ENCODE measurements around the gene RASAL2.

RASAL2 gene

GRCh38 chr1:178470411-178470960, 376.6 kb downstream of the RASAL2 start:
- no peak for DNase-seq

- DNase-seq: no peak
Observed at GRCh38 chr1:178472531-178472930, 378.6 kb downstream of the RASAL2 start.

- DNase-seq: no peak
Observed at GRCh38 chr1:178477373-178477772, 383.5 kb downstream of the RASAL2 start.

GRCh38 chr1:178477841-178478240, 383.9 kb downstream of the RASAL2 start:
- no peak for DNase-seq

DNA sequence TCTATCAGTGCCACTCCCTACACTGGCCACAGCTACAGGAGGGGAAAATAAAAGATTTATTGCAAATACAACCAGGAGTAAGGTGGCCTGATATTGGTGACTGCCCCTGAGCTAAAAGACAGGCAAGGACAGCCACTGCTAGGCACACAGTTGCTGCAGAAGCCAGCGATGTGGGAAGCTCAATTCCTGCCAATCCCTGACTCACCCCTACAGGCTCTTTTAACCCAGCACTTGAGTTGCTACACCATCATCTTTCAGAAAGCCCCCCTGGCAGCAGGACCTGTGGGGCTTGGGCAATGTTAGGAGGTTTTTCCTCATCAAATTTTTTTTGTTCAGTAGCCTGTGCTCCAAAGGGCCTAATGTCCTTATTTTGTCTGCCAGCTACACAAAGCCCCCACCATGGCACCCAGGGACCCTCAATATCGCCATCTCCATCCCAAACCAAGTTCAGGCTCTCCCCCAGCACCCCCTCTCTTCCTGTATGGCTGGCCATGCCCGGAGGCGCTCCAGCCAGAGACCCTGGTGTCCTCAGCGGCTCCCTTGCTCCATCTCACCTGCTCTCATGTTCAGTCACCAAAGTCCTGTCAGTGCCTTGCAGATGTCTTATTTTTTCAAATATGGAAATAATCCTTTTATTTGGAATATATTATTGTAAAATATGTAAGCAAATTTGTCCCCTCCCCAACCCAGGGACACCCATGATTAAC, 389.5 kb downstream of the RASAL2 start:
- no peak for DNase-seq

- no peak for DNase-seq
Observed at GRCh38 chr1:178484698-178485225, 390.9 kb downstream of the RASAL2 start.

DNA sequence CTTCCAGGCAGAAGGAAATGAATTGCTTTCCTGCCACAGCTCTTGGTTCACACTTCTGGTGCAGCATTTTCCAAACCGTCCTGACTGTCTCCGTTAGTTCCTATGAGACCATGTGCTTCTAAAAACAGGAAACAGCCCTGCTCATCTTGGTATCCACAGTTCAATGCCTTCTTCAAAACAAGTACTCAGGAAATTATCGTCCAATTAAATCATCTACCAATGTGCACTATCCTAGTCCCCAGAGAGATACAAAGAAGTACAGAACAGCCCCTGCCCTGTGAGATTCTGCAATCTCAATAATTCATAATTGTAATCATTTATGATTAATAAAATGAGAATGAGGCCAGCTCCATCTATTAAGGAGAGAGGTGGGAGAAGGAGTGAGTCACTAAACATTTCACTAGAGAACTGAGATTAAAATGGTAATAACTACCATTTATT, 391.7 kb downstream of the RASAL2 start:
- no peak for DNase-seq

DNA sequence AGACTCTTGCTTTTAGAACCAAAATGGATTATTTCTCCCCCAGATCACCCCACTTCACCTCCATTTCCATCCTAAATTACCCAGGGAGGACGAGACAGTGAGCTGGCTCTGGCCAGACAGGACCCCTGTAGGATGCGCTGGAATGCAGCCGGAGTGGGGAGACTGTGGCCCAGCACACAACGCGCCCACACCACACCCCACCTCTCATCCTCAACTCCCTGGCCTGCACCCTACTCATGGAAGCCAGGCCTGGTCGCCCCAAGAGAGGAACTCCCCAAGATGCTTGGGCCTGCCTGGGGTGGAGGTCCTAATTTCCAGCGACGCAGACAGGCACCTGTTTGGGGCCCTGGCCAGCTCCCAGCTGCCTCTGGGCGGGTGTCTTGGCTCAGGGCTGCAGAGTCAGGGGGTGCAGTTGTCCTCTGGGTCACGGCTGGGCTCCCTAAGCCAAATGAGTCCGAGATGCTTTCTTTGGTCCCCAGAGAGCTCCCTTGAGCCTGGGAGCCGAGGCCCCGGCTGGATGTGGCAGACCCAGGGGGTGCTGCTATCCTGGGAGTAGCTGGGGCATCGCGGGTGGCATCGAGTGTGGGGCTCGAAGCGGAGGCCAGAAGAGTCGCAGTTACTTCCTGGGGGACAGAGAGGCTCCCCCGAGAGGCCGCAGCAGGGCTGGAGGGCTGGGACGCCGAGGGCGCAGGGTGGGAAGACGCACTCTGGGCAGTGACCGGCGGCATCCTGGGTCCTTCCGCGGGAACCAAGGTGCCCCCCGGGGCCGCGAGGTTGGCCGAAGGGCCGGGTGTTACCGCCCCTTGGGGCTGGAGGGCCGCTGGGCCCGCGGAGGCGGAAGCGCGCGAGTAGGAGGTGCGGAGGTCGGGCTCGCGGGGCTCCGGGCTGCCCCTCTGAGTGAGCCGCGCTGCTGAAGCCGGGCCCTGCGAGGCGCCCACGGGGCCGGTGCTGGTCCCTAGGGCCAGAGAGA, 392.5 kb downstream of the RASAL2 start:
- DNase-seq: no peak

DNA sequence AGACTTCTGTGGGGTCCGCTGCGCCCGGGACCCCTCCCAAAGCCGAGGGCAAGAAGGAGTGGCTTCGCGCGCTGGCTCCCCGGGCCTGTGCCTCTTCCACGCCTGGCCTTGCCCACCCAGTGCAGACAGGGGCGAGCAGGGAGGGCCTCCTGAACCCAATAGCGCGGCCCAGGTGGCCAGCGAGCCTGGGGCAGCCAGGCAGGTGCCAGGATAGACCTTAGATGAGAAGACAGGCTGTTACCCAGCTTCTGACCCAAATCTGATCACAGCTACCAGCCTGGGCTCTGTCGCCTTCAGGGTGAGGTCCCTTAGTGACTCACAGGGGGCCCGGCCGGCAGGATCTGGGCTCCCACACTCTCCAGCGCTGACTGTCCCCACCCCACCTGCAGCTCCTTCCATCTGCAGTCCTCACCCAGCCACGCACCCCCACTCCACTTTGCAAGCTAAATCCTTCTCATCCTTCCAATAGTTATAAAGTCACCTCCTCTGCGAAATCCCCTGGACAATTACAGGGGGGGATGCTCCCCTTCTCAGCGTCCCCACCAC, 393.2 kb downstream of the RASAL2 start:
- no peak for DNase-seq

GRCh38 chr1:178488393-178488792, 394.5 kb downstream of the RASAL2 start:
- DNase-seq: no peak

GRCh38 chr1:178489399-178489798, 395.5 kb downstream of the RASAL2 start:
- no peak for DNase-seq

GRCh38 chr1:178490136-178490535, 396.2 kb downstream of the RASAL2 start:
- DNase-seq: no peak

DNA sequence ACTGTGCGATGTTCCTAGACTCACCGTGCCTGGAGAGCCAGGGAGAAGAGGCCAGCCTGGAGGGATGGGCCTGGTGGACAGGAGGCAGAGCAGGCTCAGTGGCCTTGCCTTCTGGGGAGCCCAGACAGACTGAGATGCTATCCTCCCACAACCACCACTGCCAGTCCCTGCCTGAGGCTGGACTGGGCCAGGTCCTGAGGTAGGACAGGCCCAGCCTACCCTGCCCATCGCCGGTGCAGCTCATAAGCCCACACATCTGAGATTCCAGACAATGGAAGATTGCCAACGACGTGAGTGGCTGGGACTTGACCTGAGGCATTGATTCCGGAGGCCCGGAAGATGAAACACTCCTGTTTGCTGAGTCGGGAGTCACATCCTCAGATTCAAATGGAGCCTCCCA, 397.1 kb downstream of the RASAL2 start:
- no peak for DNase-seq

GRCh38 chr1:178491721-178492120, 397.8 kb downstream of the RASAL2 start:
- DNase-seq: no peak

DNA sequence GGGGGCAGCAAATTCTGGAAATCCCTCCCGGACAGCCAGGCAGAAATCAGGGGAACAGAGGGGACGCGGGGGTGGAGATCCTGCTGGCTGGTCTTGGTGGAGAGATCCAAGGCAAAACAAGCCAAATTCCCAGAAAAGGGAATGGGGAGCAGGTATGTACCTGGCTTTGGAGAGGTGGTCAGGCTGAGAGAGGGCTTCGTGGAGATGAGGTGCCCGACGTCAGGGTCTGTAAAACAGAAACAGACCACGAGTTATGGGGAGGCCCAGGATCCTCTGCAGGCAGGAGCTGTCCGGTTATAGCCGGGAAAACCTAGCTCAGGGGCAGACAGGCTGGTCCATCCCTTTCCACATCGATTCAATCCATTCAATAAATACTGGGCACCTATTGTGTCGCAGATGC, 398.4 kb downstream of the RASAL2 start:
- DNase-seq: no peak

GRCh38 chr1:178493301-178493741, 399.4 kb downstream of the RASAL2 start:
- no peak for DNase-seq

DNA sequence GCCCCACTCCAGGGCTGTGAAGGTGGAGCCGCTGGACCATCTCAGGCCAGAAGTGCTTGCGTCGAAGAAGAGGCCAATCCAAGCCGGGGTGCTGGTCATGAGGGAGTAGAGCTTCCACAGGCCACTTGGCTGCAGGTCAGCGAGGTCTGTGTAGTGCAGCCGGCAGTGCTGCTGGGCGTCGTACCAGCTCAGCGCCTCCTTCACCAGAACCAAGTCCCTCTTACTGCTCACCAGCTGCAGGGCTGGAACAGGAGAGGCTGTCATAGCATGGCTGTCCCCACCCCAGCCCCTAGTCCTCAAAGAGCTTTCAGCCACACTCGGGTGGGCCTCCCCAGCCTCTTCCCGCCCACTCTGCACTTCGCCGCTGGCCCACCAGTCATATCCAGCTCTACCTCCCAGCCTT, 400.7 kb downstream of the RASAL2 start:
- DNase-seq: no peak

GRCh38 chr1:178495158-178495557, 401.3 kb downstream of the RASAL2 start:
- DNase-seq: no peak

GRCh38 chr1:178495741-178496409, 402.0 kb downstream of the RASAL2 start:
- no peak for DNase-seq

DNA sequence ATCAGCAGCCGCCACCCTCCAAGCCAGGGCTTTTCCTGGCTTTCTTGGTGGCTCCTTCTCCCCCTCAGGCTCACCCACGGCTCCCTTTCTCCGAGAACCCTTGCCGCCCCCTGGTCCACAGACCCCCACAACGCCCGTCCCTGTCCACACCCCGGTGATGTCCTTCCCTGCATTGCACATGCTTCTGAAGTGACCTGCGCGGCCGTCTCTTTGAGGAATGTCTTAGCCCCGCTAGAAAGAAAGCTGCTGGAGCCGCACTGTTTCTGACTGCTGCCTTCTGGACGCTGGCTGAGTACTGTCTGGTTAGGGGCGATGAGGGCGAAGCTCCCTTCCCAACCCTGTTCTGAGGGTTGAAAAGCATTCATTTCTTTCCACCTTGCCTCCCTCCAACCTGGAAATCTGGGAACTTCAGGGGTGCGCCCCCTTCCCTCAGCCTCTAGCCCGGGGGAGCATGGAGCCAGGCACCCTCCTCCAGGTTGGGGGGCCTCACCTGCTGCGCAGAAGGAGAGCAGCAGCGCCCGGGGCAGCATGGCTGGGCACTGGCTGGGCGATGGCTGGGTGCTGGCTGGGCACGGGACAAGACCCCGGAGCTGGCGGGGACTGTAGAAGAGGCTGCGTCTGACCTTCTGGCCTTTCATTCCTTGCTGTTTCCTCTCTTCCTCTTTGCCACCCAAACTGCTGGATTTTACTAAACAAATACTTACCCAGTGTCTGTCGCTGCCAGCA, 402.7 kb downstream of the RASAL2 start, which contains the start of gene CLEC20A:
TSS of gene CLEC20A (minus strand) at position 555 of the 726 bp plus-strand sequence. CDS start at position 530, 25 bp downstream.
- DNase-seq: no peak

DNA sequence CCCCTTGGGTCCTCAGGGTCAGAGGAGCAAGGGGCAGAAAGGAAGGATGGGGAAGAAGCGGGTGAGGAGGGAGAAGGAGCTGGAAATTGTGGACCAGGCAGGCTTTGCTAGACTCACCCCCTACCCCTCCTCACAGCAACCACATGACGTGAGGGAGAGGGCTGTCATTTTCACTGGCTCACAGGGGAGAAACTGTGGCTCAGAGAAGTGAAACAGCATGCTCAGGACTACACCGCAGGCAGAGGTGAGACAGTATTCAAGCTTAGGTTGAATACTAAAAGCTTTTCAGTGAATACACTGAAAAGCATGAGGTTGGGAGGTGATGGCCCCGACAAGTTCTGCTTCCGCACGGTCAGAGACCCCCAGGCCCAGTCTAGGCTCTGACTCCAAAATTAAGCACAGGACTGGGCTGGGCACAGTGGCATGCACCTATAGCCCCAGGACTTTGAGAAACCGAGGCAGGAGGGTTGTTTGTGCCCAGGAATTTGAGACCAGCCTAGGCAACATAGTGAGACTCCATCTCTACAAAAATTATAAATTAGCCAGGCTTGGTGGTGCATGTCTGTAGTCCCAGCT, 404.1 kb downstream of the RASAL2 start:
- DNase-seq: no peak
